Upper lobe of left lung (tissue), 4 donors: Measurements from ENCODE around the gene CENPU.

Experiments used
- CTCF ChIP-seq, 6 experiments: fragments of 450-650 bp in 4 of 6; fragments of 200-600 bp in 2 of 6; sonication (generic) in 2 of 6; IDR thresholded peaks; one replicate each; pipeline ENCODE4 v1.5.1; 2016 to 2019; ENCODE audit warnings: antibody characterized with exemption in 6 of 6
- POLR2A ChIP-seq, 4 donors: fragments of 450-650 bp; IDR thresholded peaks; one replicate each; pipeline ENCODE4 v1.5.1; 2016 to 2017; ENCODE audit warnings: antibody characterized with exemption in 4 of 4, mild to moderate bottlenecking in 2 of 4

DNA sequence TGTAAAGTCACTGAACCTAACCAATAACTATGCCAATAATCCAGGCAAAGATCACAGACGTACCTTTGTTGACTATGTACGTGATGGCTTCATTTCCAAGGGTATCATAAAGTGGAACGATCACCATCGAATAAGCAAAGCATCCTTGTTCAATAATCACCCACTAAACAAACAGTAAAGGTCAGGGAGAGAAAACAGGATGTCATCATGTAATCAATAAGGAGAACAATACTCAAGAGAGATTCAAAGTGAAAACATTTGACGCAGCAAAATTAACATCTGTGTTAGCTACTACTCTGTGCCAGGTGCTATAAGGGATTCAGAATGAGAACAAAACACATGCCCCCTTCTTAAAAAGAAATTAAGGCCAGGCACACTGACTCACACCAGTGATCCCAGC lies 42.9 kb upstream of the CENPU start:
- no peak for TF ChIP-seq POLR2A (IDR thresholded peaks at IDR 0.05)
- no peak for TF ChIP-seq CTCF (IDR thresholded peaks at IDR 0.05)
